ENCODE results near the gene XPR1. TPM values are rescaled to one million over a fixed set of nuclear protein-coding genes. Genes with fewer than 3 reads are reported as not detected.
"Not testable (repeated sequence)": the region's sequence is repeated elsewhere in the genome, so short reads cannot be mapped to it uniquely, and the experiment has no call there.

Gene XPR1
- total and polyA plus RNA-seq, 10 of the 15 experiments (the other 5 are each of a cell fraction or from before 2014, with no cell fraction given) = 1.1 to 33.9 (median 11.3) TPM

- ChIA-PET SMC1A (ENCODE audit: uncharacterized antibody, unreplicated experiment) (interaction anchor here (1.2 to 4.6 kb wide), 3 partner anchors 8 to 218 kb away, joined by 3 to 20 read pairs (median 17); no protein-coding TSS in a partner anchor), RAD21 (ENCODE audit: unreplicated experiment) (no interaction called here), POLR2A (no interaction called here), CTCF (no interaction called here)
- ATAC-seq (no peak), DNase-seq (ENCODE audit: low read depth, low spot score) (no peak), FAIRE-seq (no peak)
- Histone ChIP-seq H3K9me3 (replicated peaks; ENCODE audit: control insufficient read depth, insufficient read depth, low read length) (no peaks in the 10 kb centered on the region), H4K20me1 (ENCODE audit: control insufficient read depth, insufficient read depth) (no peaks in the 10 kb centered on the region), H3K79me2 (ENCODE audit: control insufficient read depth, insufficient read depth, low read length) (no peaks in the 10 kb centered on the region), H3K9ac (ENCODE audit: control insufficient read depth, insufficient read depth, low read length) (no peak overlapping the region), H3K4me3 (no peak overlapping the region), H3K27me3 (replicated peaks in 1 of 2; ENCODE audit: control insufficient read depth in 2 of 2, insufficient read depth in 2 of 2, low read length in 1 of 2) (no peaks in the 10 kb centered on the region), H3K36me3 (ENCODE audit: control insufficient read depth in 2 of 2, insufficient read depth in 2 of 2, low read length in 1 of 2) (no peaks in the 10 kb centered on the region; a peak in 2 of 4 replicates), H3K27ac (ENCODE audit: control insufficient read depth, insufficient read depth) (no peak overlapping the region), H3K4me1 (ENCODE audit: control insufficient read depth, insufficient read depth, low read length) (no peaks in the 10 kb centered on the region), H2AFZ (ENCODE audit: control insufficient read depth, low read depth, low read length) (no peak overlapping the region), H3K4me2 (ENCODE audit: control insufficient read depth, insufficient read depth) (no peak overlapping the region)
- in situ Hi-C loops (cut with MboI) (loop anchor here (25.0 kb wide), 1 partner anchor 518 kb away; no protein-coding TSS in a partner anchor), intact Hi-C loops (cut with micrococcal nuclease; ENCODE audit: unreplicated experiment) (no loop called here)
- WGBS (ENCODE audit: insufficient coverage, insufficient replicate concordance, low lambda C conversion rate, missing lambda C conversion rate) = 95% methylated on average over 7 of the region's 7 CpGs
- TF ChIP-seq BCL11A (IDR thresholded peaks at IDR 0.05; ENCODE audit: low read depth, low read length) = no peak
- TF ChIP-seq SMC3 (IDR thresholded peaks at IDR 0.05; ENCODE audit: borderline replicate concordance, low read length) = no peak
- TF ChIP-seq CEBPB (IDR thresholded peaks at IDR 0.05; ENCODE audit: borderline replicate concordance in 1 of 2, low read depth in 2 of 2, low read length in 2 of 2) = no peak
- no peak for TF ChIP-seq SPI1 (IDR thresholded peaks at IDR 0.05; ENCODE audit: borderline replicate concordance, insufficient read depth, low read depth, low read length)
- no TSS peak for BruUV-seq (replicated peaks)
These were observed 12.8 kb downstream of the XPR1 start for GRCh38 chr1:180644526-180645192.

- H4K20me1 ChIP-seq (ENCODE audit: control insufficient read depth, insufficient read depth); ATAC-seq; H3K27ac ChIP-seq (ENCODE audit: control insufficient read depth, insufficient read depth); H2AFZ ChIP-seq (ENCODE audit: control insufficient read depth, low read depth, low read length); H3K27me3 ChIP-seq (replicated peaks in 1 of 2; ENCODE audit: control insufficient read depth in 2 of 2, insufficient read depth in 2 of 2, low read length in 1 of 2); H3K9ac ChIP-seq (ENCODE audit: control insufficient read depth, insufficient read depth, low read length); intact Hi-C loops (cut with micrococcal nuclease; ENCODE audit: unreplicated experiment); CTCF ChIA-PET; H3K4me3 ChIP-seq; BruUV-seq (replicated peaks); H3K4me1 ChIP-seq (ENCODE audit: control insufficient read depth, insufficient read depth, low read length); POLR2A ChIA-PET; FAIRE-seq; H3K4me2 ChIP-seq (ENCODE audit: control insufficient read depth, insufficient read depth); H3K9me3 ChIP-seq (replicated peaks; ENCODE audit: control insufficient read depth, insufficient read depth, low read length); RAD21 ChIA-PET (ENCODE audit: unreplicated experiment); DNase-seq (ENCODE audit: low read depth, low spot score); H3K36me3 ChIP-seq (ENCODE audit: control insufficient read depth in 2 of 2, insufficient read depth in 2 of 2, low read length in 1 of 2); H3K79me2 ChIP-seq (ENCODE audit: control insufficient read depth, insufficient read depth, low read length): not testable (repeated sequence)
- SMC1A ChIA-PET (ENCODE audit: uncharacterized antibody, unreplicated experiment) = interaction anchor here (2.2 to 4.6 kb wide), 2 partner anchors 9 to 217 kb away, joined by 17 to 20 read pairs; no protein-coding TSS in a partner anchor
- in situ Hi-C loops (cut with MboI) = loop anchor here (25.0 kb wide), 1 partner anchor 517 kb away; no protein-coding TSS in a partner anchor
- 98% methylated on average over 5 of the region's 5 CpGs for WGBS (ENCODE audit: insufficient coverage, insufficient replicate concordance, low lambda C conversion rate, missing lambda C conversion rate)
These were observed 13.4 kb downstream of the XPR1 start for GRCh38 chr1:180645261-180645660.
